COLO668 (cell line): ENCODE results near the gene PRR7.

ENCODE experiments used
- DNase-seq: peaks from one replicate; lab custom pipeline; 2025; ENCODE audit not compliant: unreplicated experiment; lab: John Stamatoyannopoulos, UW

Gene PRR7

GRCh38 chr5:177435847-177436536, 10.6 kb upstream of the PRR7 start:
- DNase-seq: no peak

GRCh38 chr5:177437623-177438022, 9.0 kb upstream of the PRR7 start:
- no peak for DNase-seq

DNA sequence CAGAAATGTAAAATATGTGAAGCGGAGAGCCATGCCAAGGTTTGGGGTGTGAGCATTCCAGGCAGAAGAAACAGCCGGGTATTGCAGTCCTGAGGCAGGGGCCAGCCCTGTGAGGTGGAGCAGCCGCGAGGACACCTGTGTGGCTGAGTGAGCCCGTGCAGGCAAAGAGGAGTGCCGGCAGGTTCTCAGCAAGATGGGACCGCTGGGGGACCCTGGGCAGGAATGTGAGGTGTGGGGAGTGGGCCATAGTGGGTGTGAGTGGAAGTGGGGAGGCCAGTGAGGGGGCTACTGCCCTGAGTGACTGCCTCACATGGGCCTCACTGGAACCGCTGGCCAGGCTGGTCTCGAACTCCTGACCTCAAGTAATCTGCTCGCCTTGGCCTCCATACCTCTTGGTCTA, 8.1 kb upstream of the PRR7 start:
- no peak for DNase-seq

GRCh38 chr5:177439518-177440053, 7.0 kb upstream of the PRR7 start:
- DNase-seq: no peak

DNA sequence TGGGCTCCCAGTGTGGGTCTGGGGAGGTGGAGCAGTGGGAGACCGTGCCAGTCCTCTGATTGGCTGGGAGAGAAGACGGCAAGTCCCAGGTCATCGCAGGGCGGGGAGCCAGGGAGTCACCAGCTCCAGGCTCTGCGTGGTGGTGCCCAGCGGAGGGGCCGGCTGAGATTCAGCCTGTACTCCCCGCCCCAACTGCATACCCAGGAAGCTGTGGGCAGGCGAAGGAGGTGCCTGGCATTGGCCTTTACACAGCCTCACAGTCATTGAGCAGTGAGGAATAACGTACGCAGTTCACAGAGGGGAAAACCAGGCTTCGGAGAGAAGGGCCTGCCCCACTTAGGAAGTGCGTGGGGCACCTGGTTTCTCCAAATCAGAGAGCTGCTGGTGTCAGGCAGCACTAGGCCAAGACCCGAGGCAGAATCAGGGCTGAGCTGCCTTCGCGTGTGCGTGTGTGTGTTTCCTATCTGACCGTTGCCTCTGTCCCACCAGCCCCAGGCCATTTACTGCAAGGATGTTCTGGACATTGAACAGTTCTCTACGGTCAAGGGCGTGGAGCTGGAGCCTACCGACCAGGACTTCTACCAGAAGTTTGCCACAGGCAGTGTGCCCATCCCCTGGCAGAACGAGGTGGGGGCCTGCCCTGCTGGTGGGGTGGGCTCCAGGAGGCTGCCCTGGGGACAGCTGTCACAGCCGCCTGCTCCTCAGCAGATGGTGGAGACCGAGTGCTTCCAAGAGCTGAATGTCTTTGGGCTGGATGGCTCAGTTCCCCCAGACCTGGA, 6.2 kb upstream of the PRR7 start:
- DNase-seq: no peak

DNA sequence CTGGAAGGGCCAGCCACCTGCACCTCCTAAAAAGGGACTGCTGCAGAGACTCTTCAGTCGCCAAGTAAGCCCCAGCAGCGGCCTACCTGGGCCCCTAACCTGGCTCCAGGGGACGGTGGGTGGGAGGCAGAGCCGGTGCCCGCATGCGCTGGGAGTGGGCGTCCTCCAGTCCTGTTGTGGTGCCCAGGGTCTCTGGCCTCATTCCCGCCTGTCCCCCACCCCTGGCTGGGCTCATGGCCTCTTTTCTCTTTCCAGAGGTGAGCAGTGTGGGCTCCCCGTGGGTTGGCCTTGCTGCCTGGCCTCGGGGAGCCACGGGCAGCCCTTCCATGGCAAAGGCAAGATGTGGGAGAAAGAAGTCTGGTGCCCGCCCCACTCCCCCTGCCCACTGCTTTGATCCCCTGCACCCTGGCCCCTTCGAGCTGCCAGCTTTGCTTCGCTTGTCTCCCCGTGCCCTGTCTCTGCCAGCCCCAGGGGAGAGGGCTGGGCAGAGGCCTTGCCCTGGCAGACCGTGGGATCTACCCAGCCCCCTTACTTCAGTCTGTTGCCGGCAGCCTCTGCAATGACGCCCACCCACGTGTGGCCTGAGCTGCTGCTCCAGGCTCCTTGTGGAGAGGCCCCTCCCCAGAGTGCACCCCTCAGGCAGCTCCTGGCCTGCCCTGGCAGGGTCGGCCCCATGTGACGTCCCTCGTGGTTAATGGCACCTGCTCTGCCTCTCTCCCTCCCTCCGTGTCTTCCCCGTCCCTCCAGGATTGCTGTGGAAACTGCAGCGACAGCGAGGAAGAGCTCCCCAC, 5.4 kb upstream of the PRR7 start:
- DNase-seq: no peak

DNA sequence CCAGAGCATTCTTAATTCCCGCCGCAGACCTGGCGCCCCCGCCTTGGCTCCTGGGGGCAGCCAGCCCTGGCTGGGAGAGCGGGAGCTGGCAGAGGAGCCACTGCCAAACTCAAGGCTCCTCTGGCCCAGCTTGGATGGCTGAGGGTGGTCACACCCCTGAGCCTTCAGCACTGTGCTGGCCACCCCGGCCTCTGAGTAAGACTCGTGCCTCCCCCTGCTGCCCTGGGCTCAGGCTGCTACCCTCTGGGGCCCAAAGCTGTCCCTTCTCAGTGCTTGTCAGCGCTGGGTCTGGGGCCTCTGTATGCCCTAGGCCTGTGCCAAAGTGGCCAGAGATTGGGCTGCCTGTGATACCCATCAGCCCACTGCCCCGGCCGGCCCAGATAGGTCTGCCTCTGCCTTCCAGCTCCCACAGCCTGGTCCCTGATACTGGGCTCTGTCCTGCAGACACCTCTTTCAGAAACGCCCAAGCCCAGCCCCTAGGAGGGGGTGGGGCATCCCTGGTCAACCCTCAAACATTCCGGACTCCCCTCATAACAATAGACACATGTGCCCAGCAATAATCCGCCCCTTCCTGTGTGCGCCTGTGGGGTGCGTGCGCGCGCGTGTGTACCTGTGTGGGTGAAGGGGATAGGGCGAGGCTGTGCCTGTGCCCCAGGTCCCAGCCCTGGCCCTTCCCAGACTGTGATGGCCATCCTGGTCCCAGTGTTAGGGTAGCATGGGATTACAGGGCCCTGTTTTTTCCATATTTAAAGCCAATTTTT, 4.4 kb upstream of the PRR7 start:
- no peak for DNase-seq

GRCh38 chr5:177443144-177443983, 3.2 kb upstream of the PRR7 start:
- DNase-seq: no peak

- DNase-seq: no peak
Observed at GRCh38 chr5:177444106-177445051, 2.2 kb upstream of the PRR7 start.

DNA sequence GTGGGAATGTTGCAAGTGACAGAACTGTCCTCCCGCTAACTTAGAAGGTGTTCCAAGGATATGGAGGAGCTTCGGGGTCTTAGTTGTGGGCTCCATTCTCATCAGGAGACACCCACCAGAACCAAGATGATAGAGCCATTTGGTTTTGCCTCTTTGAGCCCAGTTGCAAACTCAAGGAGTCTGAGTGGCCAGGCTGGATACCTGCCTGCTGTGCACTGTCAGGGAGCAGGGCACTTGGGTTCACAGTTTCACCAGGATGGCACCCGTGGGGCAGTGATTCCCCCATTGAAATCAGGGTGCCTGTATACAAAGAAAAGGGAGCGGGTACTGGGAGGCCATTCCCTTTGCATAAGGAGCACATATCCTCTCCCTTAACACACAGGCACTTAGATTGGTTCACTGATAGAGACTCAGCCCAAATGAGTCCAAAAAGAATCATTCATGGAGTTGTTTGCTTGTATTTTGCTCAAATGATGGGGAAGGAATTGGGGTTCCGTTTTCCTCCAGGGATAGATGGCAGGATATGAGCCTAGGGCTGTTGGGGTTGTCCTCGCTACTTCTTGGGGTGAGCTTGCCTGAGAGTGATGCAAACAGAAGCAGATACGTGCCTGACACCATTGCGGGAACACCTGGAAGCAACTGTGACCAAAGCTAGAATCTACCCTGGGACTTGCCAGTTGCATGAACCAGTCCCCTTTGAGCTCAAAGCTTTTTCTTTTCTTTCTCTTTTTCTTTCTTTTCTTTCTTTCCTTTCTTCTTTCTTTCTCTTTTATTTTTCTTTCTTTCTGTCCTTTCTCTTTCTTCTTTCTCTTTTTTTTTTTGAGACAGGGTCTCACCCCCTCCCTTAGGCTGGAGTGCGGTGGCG, 1.3 kb upstream of the PRR7 start:
- no peak for DNase-seq

DNA sequence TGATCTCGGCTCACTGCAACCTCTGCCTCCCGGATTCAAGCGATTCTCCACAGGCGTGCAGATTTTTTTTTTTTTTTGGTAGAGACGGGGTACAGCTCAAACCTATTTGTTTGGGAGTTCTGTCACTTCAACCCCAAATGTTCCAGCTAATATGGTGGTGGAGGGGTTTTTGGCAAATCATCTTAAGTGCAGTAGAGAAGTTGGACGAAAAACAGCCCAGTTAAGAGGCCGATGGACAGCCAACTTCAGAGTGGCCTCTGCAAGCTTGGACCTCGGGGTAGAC, 756 bp upstream of the PRR7 start:
- DNase-seq: no peak

GRCh38 chr5:177447066-177447610, 524 bp downstream of the PRR7 start:
- DNase-seq: peak; percentile 76

DNA sequence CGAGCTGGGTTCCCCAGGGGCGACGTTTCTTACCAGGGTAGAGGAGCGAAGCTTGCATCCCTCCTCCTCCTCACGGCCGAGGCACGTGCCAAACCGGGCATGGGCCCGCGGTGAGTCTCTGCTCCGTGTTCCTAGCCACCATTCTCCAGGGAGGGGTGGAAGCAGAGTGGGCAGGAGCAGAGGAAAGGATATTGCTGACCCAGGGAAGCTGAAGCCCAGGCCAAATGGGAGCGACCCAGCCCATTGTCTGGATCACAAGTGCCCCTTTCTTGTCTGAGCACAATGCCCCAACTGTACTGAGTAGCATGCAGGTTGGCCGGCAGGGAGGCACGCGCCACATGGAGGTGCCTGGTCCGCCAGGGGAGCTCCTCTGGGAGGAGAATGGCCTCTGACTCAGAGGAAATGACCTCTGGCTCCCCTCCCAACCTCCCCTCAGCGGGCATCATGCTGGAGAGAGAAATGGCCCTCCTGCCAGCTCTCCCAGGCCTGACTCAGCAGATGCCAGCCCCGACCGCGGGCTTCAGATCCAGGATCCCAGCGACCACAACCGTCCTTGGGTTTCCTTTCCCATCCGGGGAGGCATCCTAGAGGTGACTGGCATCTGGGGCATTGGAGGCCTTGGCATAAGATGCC, 1.1 kb downstream of the PRR7 start:
- DNase-seq: peak; percentile 48

DNA sequence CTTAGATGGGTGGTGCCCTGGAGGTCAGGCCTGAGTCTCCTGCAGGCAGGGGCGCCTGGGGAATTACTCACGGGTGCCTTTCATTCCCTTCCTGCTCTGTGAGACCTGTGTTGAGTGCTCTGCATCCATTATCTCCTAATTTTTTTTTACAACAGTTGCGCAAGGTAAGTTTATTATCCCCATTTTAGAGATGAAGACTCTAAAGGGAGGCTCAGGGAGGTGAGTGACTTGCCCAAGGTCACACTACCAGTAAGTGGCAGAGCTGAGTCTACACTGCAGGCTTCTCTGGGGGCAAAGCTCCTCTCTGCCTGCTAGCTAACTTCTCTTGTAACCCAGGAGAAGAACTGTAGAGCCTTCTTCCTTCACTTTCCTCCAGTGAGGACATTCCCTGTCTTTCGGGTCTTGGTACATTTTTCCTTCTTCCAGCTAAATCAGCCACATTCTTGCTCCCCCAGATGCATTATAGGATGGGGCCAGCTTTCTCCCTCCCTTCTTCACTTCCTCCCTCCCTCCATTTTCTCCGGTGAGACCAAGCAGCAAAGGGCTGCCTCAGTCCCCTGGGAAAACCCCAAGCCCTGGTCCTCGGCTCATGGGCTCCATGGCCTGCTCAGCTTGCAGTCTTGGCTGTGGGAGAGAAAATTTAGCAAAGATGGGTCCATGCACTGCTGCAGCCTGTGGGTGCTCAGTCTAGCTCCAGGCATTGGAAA, 1.8 kb downstream of the PRR7 start:
- no peak for DNase-seq

- DNase-seq: no peak
Observed at GRCh38 chr5:177449140-177450061, 2.8 kb downstream of the PRR7 start.
